Posterior cingulate gyrus (tissue), 11 donors: ENCODE results near the gene SYNJ2.

Source experiments
- DNase-seq, 10 donors: peaks; one replicate each; pipeline versions ENCODE4 v3.0.0 to v3.0.0-alpha.2; 2020 to 2021; ENCODE audit warnings: mixed read lengths in 3 of 10
- intact Hi-C: fragments of 100-400 bp; cut with DNase I; formaldehyde crosslinking; loops from one replicate; pipeline ENCODE4 v1.15.1; 2023

The SYNJ2 gene

GRCh38 chr6:157978021-157978783 lies 3.5 kb upstream of the SYNJ2 start:
- intact Hi-C loops, result no loop called here
- DNase-seq, result peak in 1 of 10 donors; percentile 40

GRCh38 chr6:157980288-157981131 lies 1.2 kb upstream of the SYNJ2 start:
- DNase-seq, result no peak
- intact Hi-C loops, result loop anchor here (5.0 kb wide), 1 partner anchor 92 kb away; no protein-coding TSS in a partner anchor

- intact Hi-C loops, result loop anchor here (5.0 kb wide), 1 partner anchor 91 kb away; no protein-coding TSS in a partner anchor
- DNase-seq, result peak in 1 of 10 donors; percentile 85
Measured at GRCh38 chr6:157981132-157981394, 600 bp upstream of the SYNJ2 start.

DNA sequence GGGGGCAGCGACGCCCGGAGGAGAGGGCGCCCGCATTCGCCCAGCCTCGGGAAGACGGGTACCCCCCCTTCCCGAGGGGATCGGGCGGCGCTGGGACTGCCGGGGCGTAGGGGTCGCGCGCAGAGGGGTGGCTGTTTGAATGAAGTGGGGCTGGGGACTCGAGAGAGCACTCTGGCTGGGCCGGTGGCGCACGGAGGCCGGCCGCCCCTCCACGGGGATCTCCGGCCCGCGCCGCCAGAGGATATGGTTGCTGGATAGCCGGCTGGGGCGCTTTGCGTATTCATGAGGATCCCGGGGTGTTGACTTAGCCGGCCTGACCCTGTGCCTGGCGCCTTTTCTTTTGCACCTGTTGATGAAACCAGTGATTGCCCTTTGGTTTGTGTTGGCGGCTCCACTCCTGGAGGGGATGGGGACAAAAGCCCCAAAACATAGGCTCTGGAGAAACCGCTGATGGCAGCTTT lies 469 bp downstream of the SYNJ2 start:
- intact Hi-C loops, result loop anchor here (5.0 kb wide), 1 partner anchor 90 kb away; no protein-coding TSS in a partner anchor
- DNase-seq, result peak in 1 of 10 donors; percentile 42

GRCh38 chr6:157982563-157983405 lies 1.1 kb downstream of the SYNJ2 start:
- intact Hi-C loops, result loop anchor here (5.0 kb wide), 1 partner anchor 90 kb away; no protein-coding TSS in a partner anchor
- peak in 1 of 10 donors; percentile 77 for DNase-seq

DNA sequence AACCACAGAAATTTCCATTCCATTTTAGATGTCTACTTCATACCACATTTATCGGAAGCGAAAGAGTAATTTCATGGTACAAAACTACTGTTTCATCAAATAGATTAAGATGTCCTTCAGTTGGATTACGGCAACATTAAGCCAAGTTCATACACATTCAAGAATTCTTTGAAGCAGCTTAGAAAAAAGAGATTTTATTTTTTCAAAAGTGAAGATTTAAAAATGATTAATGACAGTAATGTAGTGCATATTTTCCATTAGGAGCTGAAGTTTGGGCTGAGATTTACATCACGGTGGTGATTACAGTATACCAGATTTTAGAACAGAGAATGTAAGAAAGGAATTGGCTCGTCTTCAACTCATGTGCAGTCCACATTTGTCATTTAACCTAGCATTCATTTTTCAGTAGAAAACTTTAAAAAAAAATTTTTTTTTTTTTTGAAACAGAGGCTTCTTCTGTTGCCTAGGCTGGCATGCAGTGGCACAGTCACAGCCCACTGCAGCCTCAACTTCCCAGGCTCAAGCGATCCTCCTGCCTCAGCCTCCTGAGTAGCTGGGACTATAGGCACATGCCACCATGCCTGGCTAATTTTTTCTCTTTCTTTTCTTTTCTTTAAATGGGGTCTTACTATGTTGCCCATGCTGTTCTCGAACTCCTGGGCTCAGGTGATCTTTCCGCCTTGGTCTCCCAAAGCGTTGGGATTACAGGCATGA lies 1.9 kb downstream of the SYNJ2 start:
- peak in 1 of 10 donors; percentile 18 for DNase-seq
- intact Hi-C loops, result loop anchor here (5.0 kb wide), 1 partner anchor 89 kb away; no protein-coding TSS in a partner anchor

GRCh38 chr6:157984128-157984527 lies 2.5 kb downstream of the SYNJ2 start:
- intact Hi-C loops, result loop anchor here (5.0 kb wide), 1 partner anchor 88 kb away; no protein-coding TSS in a partner anchor
- DNase-seq, result no peak

DNA sequence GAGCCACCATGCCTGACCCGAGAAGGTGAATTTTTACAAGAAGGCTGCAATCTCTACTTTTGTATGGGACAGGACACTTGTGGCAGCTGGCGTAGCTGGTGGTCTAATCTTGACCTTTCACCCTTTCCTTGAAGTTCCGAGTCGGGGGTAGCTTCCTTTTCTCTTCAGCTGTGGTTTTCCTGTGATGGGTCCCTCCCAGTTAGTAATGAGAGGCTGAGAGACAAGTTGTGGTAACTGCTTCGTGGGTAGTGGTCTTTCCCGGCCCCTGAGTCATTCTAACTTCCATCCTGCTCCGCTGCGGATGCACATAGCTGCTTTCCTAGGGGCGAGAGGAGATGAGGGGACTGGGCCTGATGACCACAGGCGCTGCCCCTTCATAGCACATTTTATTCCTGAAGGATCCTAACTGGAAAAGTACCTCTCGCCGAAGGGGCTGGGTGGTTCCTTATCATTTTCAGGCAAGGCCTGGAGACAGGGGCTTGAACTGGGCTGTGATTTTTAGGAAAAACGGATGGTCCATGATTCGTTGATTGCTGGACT lies 3.1 kb downstream of the SYNJ2 start:
- intact Hi-C loops, result loop anchor here (5.0 kb wide), 1 partner anchor 88 kb away; no protein-coding TSS in a partner anchor
- peak in 2 of 10 donors; percentile 23 to 34 for DNase-seq

GRCh38 chr6:157985378-157986155 lies 3.9 kb downstream of the SYNJ2 start:
- peak in 3 of 10 donors; percentile 49 to 87 (median 86) for DNase-seq
- intact Hi-C loops, result no loop called here

- peak in 2 of 10 donors; percentile 49 to 59 for DNase-seq
- intact Hi-C loops, result no loop called here
Measured at GRCh38 chr6:157987788-157988699, 6.4 kb downstream of the SYNJ2 start.

DNA sequence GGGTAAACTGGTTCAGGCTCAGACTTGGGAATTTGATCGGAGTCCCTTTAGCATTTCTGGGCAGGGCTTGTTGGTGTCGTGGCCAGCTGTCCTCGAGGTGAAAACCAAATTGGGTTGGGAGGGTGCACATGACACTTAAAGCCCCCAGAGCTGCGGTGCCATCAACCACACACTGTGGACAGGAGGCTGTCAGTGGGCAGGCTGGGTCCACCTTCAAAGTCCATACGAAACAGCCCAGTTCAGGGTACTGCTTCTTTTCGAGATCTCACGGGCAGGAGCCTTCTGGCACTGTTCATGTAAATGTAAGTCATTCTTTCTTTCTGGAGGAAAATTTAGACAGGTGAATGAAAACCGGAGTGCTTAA lies 7.0 kb downstream of the SYNJ2 start:
- intact Hi-C loops, result no loop called here
- DNase-seq, result peak in 2 of 10 donors; percentile 44 to 47

- peak in 5 of 10 donors; percentile 47 to 88 (median 81) for DNase-seq
- intact Hi-C loops, result no loop called here
Measured at GRCh38 chr6:157989541-157990289, 8.1 kb downstream of the SYNJ2 start.

DNA sequence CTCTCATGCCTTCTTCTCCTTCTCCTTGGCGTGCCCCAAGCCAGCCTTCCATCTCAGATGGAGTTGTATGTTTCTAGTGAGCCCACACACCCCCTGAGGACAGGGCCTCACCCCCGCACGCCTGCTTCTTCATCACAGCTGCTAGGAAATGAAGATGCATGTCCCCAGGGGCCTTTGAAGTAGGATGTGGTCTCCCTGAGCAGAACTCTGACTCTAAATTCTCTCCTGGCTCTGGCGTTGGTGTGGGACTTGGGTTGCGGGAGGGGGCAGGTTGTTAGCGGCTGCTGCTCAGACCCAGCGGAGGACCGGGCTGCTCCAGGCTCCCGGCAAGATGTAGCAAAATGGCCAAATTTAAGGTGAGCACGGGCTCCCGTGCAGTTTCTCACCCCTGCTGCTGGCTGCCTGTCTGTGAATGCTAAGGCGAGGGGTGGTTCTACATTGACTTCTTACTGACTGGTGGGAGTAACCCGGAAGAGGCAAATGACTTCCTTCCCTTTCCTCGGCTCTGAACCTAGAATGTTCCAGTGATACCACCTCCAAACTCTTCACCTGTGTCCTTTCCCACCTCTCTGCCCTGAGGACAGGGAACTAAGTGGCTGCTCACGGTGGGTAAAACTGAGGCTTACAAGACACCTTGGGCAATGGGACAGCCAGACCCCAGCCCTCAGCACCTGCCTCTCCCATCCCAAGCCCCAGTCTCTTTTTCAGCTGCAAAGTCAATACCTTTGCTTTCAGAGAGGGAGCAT lies 8.8 kb downstream of the SYNJ2 start:
- intact Hi-C loops, result no loop called here
- peak in 2 of 10 donors; percentile 25 to 82 for DNase-seq

DNA sequence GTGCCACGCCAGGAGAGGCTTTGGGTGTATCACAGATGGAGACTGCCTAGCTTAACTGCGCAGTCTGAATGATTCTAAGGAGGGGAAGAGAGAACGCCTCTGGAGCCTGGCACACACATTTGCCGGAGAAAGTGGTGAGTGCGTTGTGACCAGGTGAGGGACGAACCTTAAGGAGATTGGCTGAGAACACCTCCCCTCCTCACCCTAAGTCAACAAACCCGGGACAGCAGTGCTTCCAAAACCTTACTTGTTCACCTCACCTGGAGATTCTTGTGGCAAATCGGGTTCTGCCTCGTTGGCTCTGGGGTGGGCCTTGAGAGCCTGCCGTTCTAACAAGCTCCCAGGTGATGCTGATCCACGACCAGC lies 9.4 kb downstream of the SYNJ2 start:
- DNase-seq, result peak in 2 of 10 donors; percentile 34 to 40
- intact Hi-C loops, result no loop called here

GRCh38 chr6:157993076-157993475 lies 11.4 kb downstream of the SYNJ2 start:
- no peak for DNase-seq
- intact Hi-C loops, result no loop called here
